Measurements from ENCODE around the gene DPH1.

Gene DPH1

DNA sequence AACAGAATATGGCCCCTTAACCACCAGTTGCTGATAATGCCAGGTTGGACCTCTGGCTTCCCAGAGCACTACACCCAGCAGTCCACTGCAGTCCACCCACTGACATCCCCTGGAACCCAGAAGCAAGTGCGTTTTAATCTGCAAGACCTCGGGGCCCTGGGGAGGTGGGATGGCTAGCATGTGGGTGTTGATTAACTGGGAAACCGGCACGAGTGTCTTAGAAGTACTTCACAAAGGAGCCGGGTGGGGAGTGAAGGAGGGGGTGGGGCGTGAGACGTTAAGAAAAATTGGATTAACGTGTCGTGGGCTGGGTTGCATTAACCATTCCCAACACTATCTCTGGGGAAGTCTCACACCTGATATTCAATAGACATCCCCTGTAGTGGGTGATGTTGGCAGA is 18.9 kb downstream of the DPH1 start:
- no peak for DNase-seq (ENCODE audit: low read depth)
- TF ChIP-seq MAX (IDR thresholded peaks at IDR 0.05; ENCODE audit: low read depth, low read length) (no peak), MYC (IDR thresholded peaks at IDR 0.05; ENCODE audit: low read depth, low read length) (no peak), POLR2A (IDR thresholded peaks at IDR 0.05; ENCODE audit: extremely low read depth, insufficient read length) (no peak)
- TF ChIP-seq, protein P1, sequence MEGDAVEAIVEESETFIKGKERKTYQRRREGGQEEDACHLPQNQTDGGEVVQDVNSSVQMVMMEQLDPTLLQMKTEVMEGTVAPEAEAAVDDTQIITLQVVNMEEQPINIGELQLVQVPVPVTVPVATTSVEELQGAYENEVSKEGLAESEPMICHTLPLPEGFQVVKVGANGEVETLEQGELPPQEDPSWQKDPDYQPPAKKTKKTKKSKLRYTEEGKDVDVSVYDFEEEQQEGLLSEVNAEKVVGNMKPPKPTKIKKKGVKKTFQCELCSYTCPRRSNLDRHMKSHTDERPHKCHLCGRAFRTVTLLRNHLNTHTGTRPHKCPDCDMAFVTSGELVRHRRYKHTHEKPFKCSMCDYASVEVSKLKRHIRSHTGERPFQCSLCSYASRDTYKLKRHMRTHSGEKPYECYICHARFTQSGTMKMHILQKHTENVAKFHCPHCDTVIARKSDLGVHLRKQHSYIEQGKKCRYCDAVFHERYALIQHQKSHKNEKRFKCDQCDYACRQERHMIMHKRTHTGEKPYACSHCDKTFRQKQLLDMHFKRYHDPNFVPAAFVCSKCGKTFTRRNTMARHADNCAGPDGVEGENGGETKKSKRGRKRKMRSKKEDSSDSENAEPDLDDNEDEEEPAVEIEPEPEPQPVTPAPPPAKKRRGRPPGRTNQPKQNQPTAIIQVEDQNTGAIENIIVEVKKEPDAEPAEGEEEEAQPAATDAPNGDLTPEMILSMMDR (IDR thresholded peaks at IDR 0.05; ENCODE audit: low read depth, low read length), result no peak
- H3K4me3 ChIP-seq (ENCODE audit: low read depth, low read length), result no peak overlapping the region

DNA sequence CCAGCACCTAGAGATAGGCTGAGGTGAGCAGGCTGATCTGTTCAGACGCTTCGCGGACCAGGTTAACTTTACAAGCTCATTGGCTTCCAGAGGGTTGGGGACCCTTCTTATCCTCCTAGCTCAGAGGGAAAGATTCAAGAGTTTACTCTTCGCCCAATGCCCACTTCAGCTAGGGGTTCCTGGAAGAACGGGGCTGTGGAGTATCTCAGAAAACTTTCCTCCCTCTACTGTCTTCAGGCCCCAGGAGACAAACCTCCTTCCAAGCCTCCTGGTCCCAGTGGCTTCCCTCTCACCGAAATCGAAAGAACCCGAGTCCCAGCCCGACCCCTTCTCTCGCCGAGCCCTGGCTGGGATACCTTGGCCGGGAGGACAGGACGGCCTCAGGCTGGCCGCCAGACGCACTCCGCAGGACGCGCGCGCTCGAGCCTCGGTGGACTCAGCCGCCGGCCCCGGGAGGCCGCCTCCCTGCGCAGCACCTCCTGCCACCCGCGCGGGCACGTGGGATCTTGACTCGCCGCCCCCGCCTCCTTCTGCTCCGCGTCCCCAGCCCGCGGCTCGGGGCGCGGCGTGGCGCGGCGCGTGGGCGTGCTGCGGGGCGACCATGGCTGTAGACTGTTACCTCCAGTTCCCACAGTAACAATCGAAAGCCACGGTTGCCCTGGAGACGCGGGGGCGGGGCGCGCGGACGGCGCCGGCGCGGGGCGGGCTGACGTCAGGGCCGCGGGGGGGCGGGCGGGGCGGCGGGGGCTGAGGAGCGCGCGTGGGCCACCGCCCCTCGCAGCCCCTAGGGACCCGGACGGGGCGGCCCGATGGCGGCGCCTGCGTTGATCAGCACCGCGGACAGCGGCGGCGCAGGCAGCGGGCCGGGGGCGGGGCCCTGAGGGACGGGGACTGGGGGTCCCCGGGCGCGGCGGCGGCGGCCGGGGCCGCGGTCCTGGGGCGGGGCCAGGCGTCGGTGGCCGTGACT is 19.7 kb downstream of the DPH1 start:
- peak; percentile 63 for DNase-seq (ENCODE audit: low read depth)
- peak; percentile 32; the same call in 1 of the 2 replicates for TF ChIP-seq MYC (IDR thresholded peaks at IDR 0.05; ENCODE audit: low read depth, low read length)
- TF ChIP-seq, protein P1 (IDR thresholded peaks at IDR 0.05; ENCODE audit: low read depth, low read length), result no peak
- no peak overlapping the region for H3K4me3 ChIP-seq (ENCODE audit: low read depth, low read length)

DNA sequence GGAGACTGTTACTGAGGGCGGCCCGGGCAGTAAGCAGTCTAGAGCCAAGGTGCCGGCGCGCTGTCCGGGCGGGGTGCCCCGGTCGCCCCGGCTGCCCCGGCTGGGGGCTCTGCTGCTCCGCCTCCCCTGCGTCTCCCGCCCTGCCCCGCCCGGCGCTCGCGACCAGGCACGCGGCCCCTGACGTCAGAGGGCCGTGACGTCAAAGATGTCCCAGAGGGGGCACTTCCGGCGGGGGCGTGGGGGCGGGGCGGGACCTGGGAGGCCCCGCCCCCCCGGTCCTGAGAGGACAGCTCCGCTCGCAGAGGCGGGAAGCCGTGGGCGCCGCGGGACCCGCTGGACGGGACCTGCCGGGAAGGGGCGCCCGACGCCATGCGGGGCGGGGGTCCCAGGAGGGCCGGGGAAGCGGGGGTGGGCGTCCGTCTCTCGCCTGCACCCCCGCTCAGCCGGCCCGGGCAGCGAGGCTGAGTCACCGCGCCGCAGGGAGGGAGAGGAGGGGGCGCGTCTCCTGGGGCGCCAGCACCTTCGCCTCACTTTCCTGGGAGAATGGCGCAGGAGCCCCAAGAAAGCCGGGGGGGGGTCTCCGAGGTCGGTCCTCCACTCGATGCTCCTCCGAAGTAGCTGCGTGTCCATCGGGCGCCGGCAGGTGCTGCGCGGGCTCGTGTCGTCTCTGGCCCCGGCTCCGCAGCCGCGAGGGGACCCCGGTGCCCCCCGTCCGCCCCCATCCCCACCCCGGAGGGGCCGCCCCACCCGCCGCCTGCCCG is 20.5 kb downstream of the DPH1 start:
- TF ChIP-seq, protein P1 (IDR thresholded peaks at IDR 0.05; ENCODE audit: low read depth, low read length), result no peak
- TF ChIP-seq MYC (IDR thresholded peaks at IDR 0.05; ENCODE audit: low read depth, low read length) (no peak), MAX (IDR thresholded peaks at IDR 0.05; ENCODE audit: low read depth, low read length) (no peak)
- DNase-seq (ENCODE audit: low read depth), result peak; percentile 44

GRCh38 chr17:2051061-2051932 is 21.3 kb downstream of the DPH1 start:
- DNase-seq (ENCODE audit: low read depth), result no peak
- TF ChIP-seq, protein P1 (IDR thresholded peaks at IDR 0.05; ENCODE audit: low read depth, low read length), result no peak
- no peak for TF ChIP-seq MYC (IDR thresholded peaks at IDR 0.05; ENCODE audit: low read depth, low read length)
- TF ChIP-seq POLR2A (IDR thresholded peaks at IDR 0.05; ENCODE audit: extremely low read depth, insufficient read length), result no peak
- no peak for TF ChIP-seq MAX (IDR thresholded peaks at IDR 0.05; ENCODE audit: low read depth, low read length)
- no peak overlapping the region for H3K4me3 ChIP-seq (ENCODE audit: low read depth, low read length)

More for the DNA sequence above, 20.5 kb downstream of the DPH1 start:
- no peak overlapping the region for H3K4me3 ChIP-seq (ENCODE audit: low read depth, low read length)

DNA sequence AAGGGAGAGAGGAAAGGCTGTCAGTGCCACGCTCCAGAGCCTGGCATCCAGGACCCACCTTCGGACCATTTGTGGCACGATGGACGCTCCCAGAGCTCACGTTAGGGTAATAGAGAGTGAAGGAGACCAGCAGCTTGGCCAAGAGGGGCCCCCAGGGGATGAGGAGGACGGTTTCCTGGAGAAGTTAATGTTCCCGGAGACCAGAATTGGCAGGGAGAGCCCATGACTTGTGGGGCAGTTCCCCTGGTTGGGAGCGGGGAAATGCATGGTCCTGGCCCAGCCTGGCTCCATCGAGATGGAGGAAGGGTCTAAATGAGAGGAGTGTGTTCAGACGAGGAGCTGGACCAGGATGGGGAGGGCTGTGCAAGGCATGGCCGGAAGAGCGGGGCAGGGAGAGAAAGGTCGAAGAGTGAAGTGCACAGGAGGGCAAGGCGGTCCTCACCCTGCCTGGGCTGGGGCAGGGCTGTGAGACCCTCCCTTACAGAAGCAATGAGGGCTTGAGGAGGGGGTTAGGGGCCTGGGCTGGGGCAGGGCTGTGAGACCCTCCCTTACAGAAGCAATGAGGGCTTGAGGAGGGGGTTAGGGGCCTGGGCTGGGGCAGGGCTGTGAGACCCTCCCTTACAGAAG is 22.1 kb downstream of the DPH1 start:
- no peak overlapping the region for H3K4me3 ChIP-seq (ENCODE audit: low read depth, low read length)
- DNase-seq (ENCODE audit: low read depth), result no peak
- no peak for TF ChIP-seq POLR2A (IDR thresholded peaks at IDR 0.05; ENCODE audit: extremely low read depth, insufficient read length)
- TF ChIP-seq, protein P1 (IDR thresholded peaks at IDR 0.05; ENCODE audit: low read depth, low read length), result no peak
- TF ChIP-seq MAX (IDR thresholded peaks at IDR 0.05; ENCODE audit: low read depth, low read length), result no peak
- TF ChIP-seq MYC (IDR thresholded peaks at IDR 0.05; ENCODE audit: low read depth, low read length), result no peak
